Measurements from ENCODE around the gene GIPC3.

Gene GIPC3

DNA sequence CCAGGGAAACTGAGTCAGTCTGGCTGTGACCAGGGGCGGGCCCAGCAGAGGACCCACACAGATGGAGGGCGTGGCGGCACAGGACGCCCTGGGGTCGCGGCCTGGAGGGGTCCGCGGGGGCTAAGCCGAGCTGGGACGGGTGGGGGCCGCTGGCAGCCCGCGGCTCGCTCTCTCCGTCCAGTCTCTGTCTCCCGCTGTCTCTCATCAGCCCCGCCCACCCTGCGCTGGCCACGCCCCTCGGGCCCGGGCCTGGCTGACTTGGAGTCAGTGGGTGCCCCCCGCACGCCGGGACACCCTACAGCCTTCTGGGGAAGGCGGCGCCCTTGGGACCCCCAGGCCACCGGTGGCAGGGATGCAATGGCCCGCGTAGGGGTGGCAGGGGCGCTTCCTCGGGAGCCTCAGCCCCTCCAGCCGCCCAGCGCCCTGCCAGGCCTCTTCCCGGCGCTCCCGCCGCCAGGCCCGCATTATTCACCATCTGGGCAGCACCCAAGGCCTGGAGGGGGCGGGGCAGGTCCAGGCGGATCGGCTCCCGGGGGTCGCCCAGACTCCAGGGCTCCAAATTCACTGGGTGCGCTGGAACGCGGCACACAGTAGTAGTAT lies 21.5 kb downstream of the GIPC3 start, which contains the start of gene TBXA2R:
TSS of gene TBXA2R (minus strand) at position 186 of the 600 bp plus-strand sequence. CDS start 6,241 bp downstream, outside the sequence.
- no peak within 1 kb of the TSS for H3K27ac ChIP-seq (ENCODE audit: low read length)
- no peak within 1 kb of the TSS for H3K4me2 ChIP-seq (ENCODE audit: low read length)
- H3K36me3 ChIP-seq (replicated peaks; ENCODE audit: low read depth, low read length): peaks cover 4% of the 10 kb centered on the region
- H3K79me2 ChIP-seq (ENCODE audit: low read length): no peaks in the 10 kb centered on the region
- H4K20me1 ChIP-seq (ENCODE audit: insufficient read depth, low read length): no peaks in the 10 kb centered on the region
- H3K27me3 ChIP-seq (ENCODE audit: low read depth, low read length): no peaks in the 10 kb centered on the region
- TF ChIP-seq, protein P1, sequence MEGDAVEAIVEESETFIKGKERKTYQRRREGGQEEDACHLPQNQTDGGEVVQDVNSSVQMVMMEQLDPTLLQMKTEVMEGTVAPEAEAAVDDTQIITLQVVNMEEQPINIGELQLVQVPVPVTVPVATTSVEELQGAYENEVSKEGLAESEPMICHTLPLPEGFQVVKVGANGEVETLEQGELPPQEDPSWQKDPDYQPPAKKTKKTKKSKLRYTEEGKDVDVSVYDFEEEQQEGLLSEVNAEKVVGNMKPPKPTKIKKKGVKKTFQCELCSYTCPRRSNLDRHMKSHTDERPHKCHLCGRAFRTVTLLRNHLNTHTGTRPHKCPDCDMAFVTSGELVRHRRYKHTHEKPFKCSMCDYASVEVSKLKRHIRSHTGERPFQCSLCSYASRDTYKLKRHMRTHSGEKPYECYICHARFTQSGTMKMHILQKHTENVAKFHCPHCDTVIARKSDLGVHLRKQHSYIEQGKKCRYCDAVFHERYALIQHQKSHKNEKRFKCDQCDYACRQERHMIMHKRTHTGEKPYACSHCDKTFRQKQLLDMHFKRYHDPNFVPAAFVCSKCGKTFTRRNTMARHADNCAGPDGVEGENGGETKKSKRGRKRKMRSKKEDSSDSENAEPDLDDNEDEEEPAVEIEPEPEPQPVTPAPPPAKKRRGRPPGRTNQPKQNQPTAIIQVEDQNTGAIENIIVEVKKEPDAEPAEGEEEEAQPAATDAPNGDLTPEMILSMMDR (IDR thresholded peaks at IDR 0.05; ENCODE audit: low read depth, low read length): no peak
- no peak for TF ChIP-seq EZH2phosphoT487 (IDR thresholded peaks at IDR 0.05; ENCODE audit: low read depth)
- no peaks in the 10 kb centered on the region for H3K9me3 ChIP-seq (ENCODE audit: insufficient read depth, low read length)
- no peak within 1 kb of the TSS for H3K9ac ChIP-seq (ENCODE audit: low read length)
- H3K4me3 ChIP-seq (ENCODE audit: low read length): no peak within 1 kb of the TSS
- H3K4me1 ChIP-seq (ENCODE audit: low read length): peaks cover 9% of the 10 kb centered on the region
- H2AFZ ChIP-seq (ENCODE audit: low read depth, low read length): no peak within 1 kb of the TSS

DNA sequence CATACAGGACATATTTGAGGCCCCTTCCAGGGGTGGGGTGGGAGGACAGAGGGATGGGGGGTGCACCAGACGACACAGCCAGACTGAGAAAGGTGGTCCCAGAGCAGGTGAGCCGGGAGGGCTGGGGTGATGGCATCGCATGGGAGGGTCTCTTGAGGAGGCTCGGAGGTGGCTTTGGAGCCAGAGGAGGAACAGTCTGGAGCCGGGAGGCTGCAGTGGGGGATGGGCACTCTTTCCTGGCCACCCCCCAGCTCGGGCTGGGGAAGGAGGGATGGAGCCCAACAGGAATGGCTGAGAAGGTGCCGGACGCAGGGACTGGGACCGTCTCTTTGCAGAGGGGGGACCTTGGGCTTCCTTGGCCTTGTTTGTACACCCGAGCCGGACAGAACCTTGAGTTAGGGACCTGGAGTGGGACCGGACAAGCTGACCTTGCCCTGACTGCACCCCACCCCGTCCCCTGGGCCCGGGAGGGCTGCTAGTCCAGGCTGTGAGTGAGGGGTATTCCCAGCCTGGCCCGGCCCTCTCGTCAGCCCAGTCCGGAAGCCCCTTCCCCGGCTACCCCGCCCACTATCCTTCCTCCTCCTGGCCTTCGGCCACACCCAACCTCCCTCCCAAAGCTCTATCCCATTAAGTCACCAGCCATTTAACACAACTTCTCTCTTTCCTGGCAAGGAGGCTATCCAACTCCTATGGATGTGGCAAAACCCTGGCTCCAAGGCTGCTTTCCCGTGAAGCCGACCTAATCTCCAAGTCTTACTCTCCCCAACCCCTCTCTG lies 22.2 kb downstream of the GIPC3 start:
- TF ChIP-seq, protein P1 (IDR thresholded peaks at IDR 0.05; ENCODE audit: low read depth, low read length): no peak
- no peak for TF ChIP-seq EZH2phosphoT487 (IDR thresholded peaks at IDR 0.05; ENCODE audit: low read depth)
- no peaks in the 10 kb centered on the region for H3K27me3 ChIP-seq (ENCODE audit: low read depth, low read length)
- H3K36me3 ChIP-seq (replicated peaks; ENCODE audit: low read depth, low read length): peaks cover 8% of the 10 kb centered on the region
- no peak overlapping the region for H3K4me2 ChIP-seq (ENCODE audit: low read length)
- no peaks in the 10 kb centered on the region for H4K20me1 ChIP-seq (ENCODE audit: insufficient read depth, low read length)
- H3K9me3 ChIP-seq (ENCODE audit: insufficient read depth, low read length): no peaks in the 10 kb centered on the region
- H3K79me2 ChIP-seq (ENCODE audit: low read length): no peaks in the 10 kb centered on the region
- H3K4me1 ChIP-seq (ENCODE audit: low read length): peaks cover 9% of the 10 kb centered on the region
- no peak overlapping the region for H3K4me3 ChIP-seq (ENCODE audit: low read length)
- no peak overlapping the region for H3K9ac ChIP-seq (ENCODE audit: low read length)
- no peak overlapping the region for H3K27ac ChIP-seq (ENCODE audit: low read length)
- H2AFZ ChIP-seq (ENCODE audit: low read depth, low read length): no peak overlapping the region

DNA sequence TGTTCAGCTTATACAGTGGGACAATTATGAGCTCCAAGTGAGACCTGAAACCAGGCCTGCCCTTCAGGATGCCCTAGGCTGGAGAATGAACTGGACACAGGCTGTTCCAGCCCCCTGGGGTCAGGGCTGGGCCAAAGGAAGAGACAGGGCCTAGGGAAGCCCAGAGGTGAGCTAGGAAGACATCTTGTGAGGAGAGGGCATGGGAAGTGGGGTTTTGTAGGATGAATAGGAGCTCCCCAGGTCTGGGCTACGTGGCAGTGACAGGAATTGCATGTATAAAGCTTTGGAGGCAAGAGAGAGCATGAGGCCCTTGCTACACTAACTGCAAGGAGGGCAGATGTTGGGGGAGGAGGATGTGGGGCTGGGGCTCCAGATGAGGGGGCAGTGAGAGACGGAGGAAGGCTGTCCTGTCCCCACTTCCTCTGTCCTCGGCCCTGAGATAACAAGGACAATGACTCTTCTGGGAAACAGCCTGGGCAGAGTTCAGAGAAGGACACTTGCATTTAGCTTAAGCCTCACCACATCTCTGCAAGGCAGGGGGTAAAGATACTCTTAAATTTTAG lies 22.9 kb downstream of the GIPC3 start:
- no peak overlapping the region for H2AFZ ChIP-seq (ENCODE audit: low read depth, low read length)
- no peak overlapping the region for H3K27ac ChIP-seq (ENCODE audit: low read length)
- no peaks in the 10 kb centered on the region for H3K9me3 ChIP-seq (ENCODE audit: insufficient read depth, low read length)
- no peaks in the 10 kb centered on the region for H3K79me2 ChIP-seq (ENCODE audit: low read length)
- H3K36me3 ChIP-seq (replicated peaks; ENCODE audit: low read depth, low read length): peaks cover 8% of the 10 kb centered on the region
- TF ChIP-seq, protein P1 (IDR thresholded peaks at IDR 0.05; ENCODE audit: low read depth, low read length): no peak
- TF ChIP-seq EZH2phosphoT487 (IDR thresholded peaks at IDR 0.05; ENCODE audit: low read depth): no peak
- H3K9ac ChIP-seq (ENCODE audit: low read length): no peak overlapping the region
- H3K4me2 ChIP-seq (ENCODE audit: low read length): no peak overlapping the region
- H4K20me1 ChIP-seq (ENCODE audit: insufficient read depth, low read length): no peaks in the 10 kb centered on the region
- no peaks in the 10 kb centered on the region for H3K27me3 ChIP-seq (ENCODE audit: low read depth, low read length)
- H3K4me1 ChIP-seq (ENCODE audit: low read length): peaks cover 9% of the 10 kb centered on the region
- no peak overlapping the region for H3K4me3 ChIP-seq (ENCODE audit: low read length)

DNA sequence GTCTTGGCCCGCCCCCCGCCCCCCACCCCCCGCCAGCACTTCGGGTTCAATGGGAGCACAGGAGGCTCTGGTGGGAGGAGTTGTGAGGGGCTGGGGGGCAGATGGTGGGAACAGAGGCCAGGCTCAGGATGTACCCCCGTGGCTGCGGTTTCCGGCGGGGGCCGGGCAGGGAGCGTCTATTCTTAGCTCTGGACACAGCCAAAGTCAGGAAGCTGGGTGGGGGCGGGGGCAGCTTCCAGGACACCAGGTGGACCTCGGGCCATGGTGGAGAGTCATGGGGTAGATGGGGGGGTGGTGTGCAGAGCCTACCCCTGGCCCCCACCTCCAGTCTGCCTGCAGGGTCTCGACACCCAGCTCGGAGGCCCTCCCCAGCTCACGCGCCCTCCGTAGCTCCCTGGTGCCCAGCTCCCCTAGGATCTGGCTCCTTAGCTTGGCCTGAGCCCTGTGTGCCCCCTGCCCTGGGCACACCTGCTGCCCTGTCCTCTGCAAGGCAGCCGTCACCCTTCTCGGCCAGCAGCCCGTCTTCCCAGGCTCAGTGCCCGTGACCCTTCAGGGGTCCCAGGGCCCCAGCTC lies 23.6 kb downstream of the GIPC3 start:
- H3K27me3 ChIP-seq (ENCODE audit: low read depth, low read length): no peaks in the 10 kb centered on the region
- TF ChIP-seq EZH2phosphoT487 (IDR thresholded peaks at IDR 0.05; ENCODE audit: low read depth): no peak
- TF ChIP-seq, protein P1 (IDR thresholded peaks at IDR 0.05; ENCODE audit: low read depth, low read length): no peak
- H3K9ac ChIP-seq (ENCODE audit: low read length): no peak overlapping the region
- no peak overlapping the region for H3K4me2 ChIP-seq (ENCODE audit: low read length)
- peaks cover 9% of the 10 kb centered on the region for H3K4me1 ChIP-seq (ENCODE audit: low read length)
- H3K9me3 ChIP-seq (ENCODE audit: insufficient read depth, low read length): no peaks in the 10 kb centered on the region
- no peak overlapping the region for H3K27ac ChIP-seq (ENCODE audit: low read length)
- peaks cover 8% of the 10 kb centered on the region for H3K36me3 ChIP-seq (replicated peaks; ENCODE audit: low read depth, low read length)
- H4K20me1 ChIP-seq (ENCODE audit: insufficient read depth, low read length): no peaks in the 10 kb centered on the region
- no peaks in the 10 kb centered on the region for H3K79me2 ChIP-seq (ENCODE audit: low read length)
- no peak overlapping the region for H3K4me3 ChIP-seq (ENCODE audit: low read length)
- H2AFZ ChIP-seq (ENCODE audit: low read depth, low read length): no peak overlapping the region
